GOT3 (cell line): ENCODE results near the gene NELFB.

Experiments used
- DNase-seq: peaks from one replicate; lab custom pipeline; 2025; ENCODE audit warnings: mixed read lengths; lab: John Stamatoyannopoulos, UW

Gene NELFB

GRCh38 chr9:137314561-137315560 is 59.7 kb downstream of the NELFB start:
- no peak for DNase-seq

- no peak for DNase-seq
Measured at GRCh38 chr9:137315581-137316011, 60.5 kb downstream of the NELFB start.

- DNase-seq, result no peak
Measured at GRCh38 chr9:137316012-137316981, 61.2 kb downstream of the NELFB start.

GRCh38 chr9:137317021-137317717 is 62.0 kb downstream of the NELFB start:
- DNase-seq, result no peak

- DNase-seq, result no peak
Measured at GRCh38 chr9:137317718-137318511, 62.8 kb downstream of the NELFB start.

- DNase-seq, result no peak
Measured at GRCh38 chr9:137318602-137319001, 63.5 kb downstream of the NELFB start.

DNA sequence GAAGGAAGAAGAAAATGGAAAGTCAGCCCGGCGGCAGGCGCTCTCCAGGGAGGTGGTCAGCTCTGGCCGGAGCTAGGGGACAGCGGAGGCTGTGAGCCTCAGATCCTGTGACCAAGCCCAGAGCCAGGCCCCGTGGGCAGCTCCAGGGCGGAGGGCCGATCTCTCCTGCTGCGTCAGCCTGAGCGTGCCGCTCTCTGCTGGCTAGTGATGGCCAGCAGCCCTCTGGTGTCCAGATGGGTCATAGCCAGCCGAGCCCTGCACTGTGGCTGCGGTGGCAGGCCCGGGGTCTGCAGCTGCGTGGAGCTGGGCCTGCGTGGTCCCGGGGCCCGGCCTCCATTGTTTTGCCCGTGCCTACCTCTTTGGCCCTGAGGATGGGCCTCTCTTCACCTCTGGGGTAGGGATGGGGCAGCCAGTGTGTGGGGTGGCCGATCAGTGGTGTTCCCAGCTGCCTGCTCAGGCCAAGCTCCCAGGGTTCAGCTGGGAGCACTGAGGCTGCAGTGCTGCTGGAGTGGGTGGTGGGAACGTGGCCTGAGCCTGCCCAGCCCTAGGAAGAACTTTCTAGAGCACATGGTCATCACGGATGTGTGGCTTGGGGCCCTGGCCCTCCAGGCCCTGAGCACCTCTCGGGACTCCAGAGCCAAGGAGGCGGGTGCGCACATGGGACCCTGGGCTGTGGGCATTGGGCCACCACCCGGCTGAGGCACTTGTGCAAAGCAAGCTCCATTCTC is 64.0 kb downstream of the NELFB start:
- DNase-seq, result no peak

- DNase-seq, result no peak
Measured at GRCh38 chr9:137319739-137320551, 64.8 kb downstream of the NELFB start.

DNA sequence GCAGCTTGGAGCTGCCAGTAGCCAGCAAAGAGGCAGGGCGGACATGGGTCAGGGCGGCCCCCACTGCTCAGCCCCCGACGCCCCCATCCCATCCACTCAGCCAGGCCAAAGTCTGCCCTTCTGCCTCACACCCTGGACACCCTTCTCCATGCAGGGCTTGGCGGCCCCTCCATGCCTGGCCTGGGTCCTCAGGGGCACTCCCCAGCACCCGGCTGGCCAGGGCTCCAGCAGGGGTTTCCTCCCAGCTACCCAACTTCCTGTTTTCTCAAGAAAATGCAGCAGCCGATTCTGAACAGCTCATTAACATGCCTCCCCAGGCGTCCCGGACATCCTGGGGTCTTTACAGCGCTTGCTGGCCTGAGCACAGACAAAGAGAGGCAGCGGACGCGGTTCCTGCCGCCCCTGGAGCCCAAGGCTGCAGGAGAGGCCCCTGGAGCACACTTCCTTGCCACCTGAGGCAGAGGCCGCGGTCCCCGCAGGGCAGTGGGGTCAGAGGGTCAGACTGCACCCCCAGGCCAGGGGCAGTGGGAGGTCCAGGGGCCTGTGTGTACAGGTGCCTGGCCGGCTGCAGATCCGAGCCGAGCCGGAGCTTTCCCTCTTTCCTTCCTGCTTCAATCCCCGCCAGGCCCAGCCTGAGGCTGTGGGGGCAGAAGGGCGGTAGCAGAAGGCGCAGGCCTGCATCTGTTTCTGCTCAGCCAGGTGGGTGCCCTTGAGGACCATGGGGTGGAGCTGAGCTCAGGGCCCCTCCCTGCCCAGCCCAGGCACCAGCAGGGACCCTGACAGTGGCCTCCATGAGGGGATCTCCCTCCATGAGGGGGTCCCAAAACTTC is 65.6 kb downstream of the NELFB start:
- no peak for DNase-seq

- DNase-seq, result no peak
Measured at GRCh38 chr9:137321726-137322361, 66.7 kb downstream of the NELFB start.
